HG03095 (cell line): ENCODE results near the gene NNAT.

Experiments used
- ATAC-seq: cut with Tn5 transposase; IDR thresholded peaks from one replicate; pipeline ENCODE4 v1.9.1; 2021; ENCODE audit warnings: moderate library complexity; ENCODE audit not compliant: unreplicated experiment

The NNAT gene

GRCh38 chr20:37564388-37565133, 43.5 kb downstream of the NNAT start:
- ATAC-seq, result no peak

GRCh38 chr20:37565134-37565811, 44.2 kb downstream of the NNAT start:
- no peak for ATAC-seq

GRCh38 chr20:37566590-37567330, 45.7 kb downstream of the NNAT start:
- no peak for ATAC-seq

- ATAC-seq, result no peak
Measured at GRCh38 chr20:37567331-37567665, 46.2 kb downstream of the NNAT start.

GRCh38 chr20:37567671-37568588, 46.9 kb downstream of the NNAT start:
- ATAC-seq, result no peak

GRCh38 chr20:37570419-37570818, 49.4 kb downstream of the NNAT start:
- no peak for ATAC-seq

- ATAC-seq, result no peak
Measured at GRCh38 chr20:37571033-37571432, 50.0 kb downstream of the NNAT start.
